Fibroblast of mammary gland (primary cell): ENCODE results near the gene GRB10.

ENCODE experiments used
- DNase-seq: peaks from one replicate; pipeline ENCODE4 v3.0.0-alpha.2; 2010; ENCODE audit warnings: low read depth
- H3K4me3 ChIP-seq: 2 replicates; pipeline ENCODE4 v1.5.1; 2011; ENCODE audit warnings: low read depth, mild to moderate bottlenecking, low read length, moderate library complexity; ENCODE audit not compliant: control insufficient read depth
- CTCF ChIP-seq: conservative IDR thresholded peaks from 2 replicates; pipeline ENCODE4 v1.5.1; 2011; ENCODE audit warnings: low read depth, low read length, inconsistent platforms; ENCODE audit not compliant: control insufficient read depth, insufficient read depth

The GRB10 gene

GRCh38 chr7:50607524-50608125 is 175.1 kb downstream of the GRB10 start:
- H3K4me3 ChIP-seq: no peak overlapping the region
- no peak for TF ChIP-seq CTCF
- DNase-seq: peak; percentile 11

- no peak for TF ChIP-seq CTCF
- no peak for DNase-seq
Observed at GRCh38 chr7:50605059-50605458, 177.6 kb downstream of the GRB10 start.

GRCh38 chr7:50603287-50603686 is 179.4 kb downstream of the GRB10 start:
- H3K4me3 ChIP-seq: no peak overlapping the region
- no peak for DNase-seq
- TF ChIP-seq CTCF: no peak

More at GRCh38 chr7:50605059-50605458, 177.6 kb downstream of the GRB10 start:
- no peak overlapping the region for H3K4me3 ChIP-seq

GRCh38 chr7:50599385-50599784 is 183.3 kb downstream of the GRB10 start:
- no peak for DNase-seq
- no peak for TF ChIP-seq CTCF
- no peak overlapping the region for H3K4me3 ChIP-seq

GRCh38 chr7:50598460-50599343 is 184.0 kb downstream of the GRB10 start:
- no peak for TF ChIP-seq CTCF
- no peak overlapping the region for H3K4me3 ChIP-seq

GRCh38 chr7:50596484-50596883 is 186.2 kb downstream of the GRB10 start:
- no peak for TF ChIP-seq CTCF
- H3K4me3 ChIP-seq: no peak overlapping the region
- no peak for DNase-seq

More at GRCh38 chr7:50598460-50599343, 184.0 kb downstream of the GRB10 start:
- no peak for DNase-seq
